Hematopoietic multipotent progenitor cell treated with erythropoietin and hydrocortisone succinate and interleukin-3 and kit ligand, for 15 days (in vitro differentiated cells): Measurements from ENCODE around the gene PLEK.
"Not testable (repeated sequence)": the region's sequence is repeated elsewhere in the genome, so short reads cannot be mapped to it uniquely, and the experiment has no call there.

ENCODE experiments used
- DNase-seq: peaks from one replicate; pipeline ENCODE4 v3.0.0-alpha.2; 2015; ENCODE audit warnings: low spot score

PLEK gene

GRCh38 chr2:68441994-68442322 is 76.9 kb downstream of the PLEK start:
- no peak for DNase-seq

- DNase-seq, result not testable (repeated sequence)
Observed at GRCh38 chr2:68446425-68446824, 81.3 kb downstream of the PLEK start.
